Measurements from ENCODE around the gene INAFM2. TPM values are rescaled to one million over a fixed set of nuclear protein-coding genes. Genes with fewer than 3 reads are reported as not detected.

INAFM2 gene
- total RNA-seq, 2 experiments from 2014 or later = 8.8 to 9.4 TPM

- H3K9me3 Mint-ChIP-seq = no peaks in the 10 kb centered on the region
- H3K27me3 Mint-ChIP-seq = no peaks in the 10 kb centered on the region
- no peaks in the 10 kb centered on the region for H3K36me3 Mint-ChIP-seq
- ATAC-seq (ENCODE audit: low read depth) (no peak), DNase-seq (no peak)
- POLR2A ChIA-PET = interaction anchor here (0.7 kb wide), 1 partner anchor 32 kb away, joined by 3 read pairs; no protein-coding TSS in a partner anchor
- H3K27ac Mint-ChIP-seq = no peak overlapping the region
- H3K4me1 Mint-ChIP-seq = peaks cover 3% of the 10 kb centered on the region
- H3K4me3 Mint-ChIP-seq = no peak overlapping the region
These were observed 23.4 kb downstream of the INAFM2 start for GRCh38 chr15:40346579-40347558.

- DNase-seq (no peak), ATAC-seq (ENCODE audit: low read depth) (no peak)
- H3K4me1 Mint-ChIP-seq = peaks cover 3% of the 10 kb centered on the region
- H3K27ac Mint-ChIP-seq = no peak overlapping the region
- H3K27me3 Mint-ChIP-seq = no peaks in the 10 kb centered on the region
- no peaks in the 10 kb centered on the region for H3K36me3 Mint-ChIP-seq
- POLR2A ChIA-PET = no interaction called here
- H3K9me3 Mint-ChIP-seq = no peaks in the 10 kb centered on the region
- no peak overlapping the region for H3K4me3 Mint-ChIP-seq
These were observed 24.3 kb downstream of the INAFM2 start for GRCh38 chr15:40347559-40348473.

- Mint-ChIP-seq H3K4me3 (no peak overlapping the region), H3K27ac (no peak overlapping the region), H3K9me3 (no peaks in the 10 kb centered on the region), H3K4me1 (peaks cover under 1% of the 10 kb centered on the region), H3K27me3 (peaks cover 3% of the 10 kb centered on the region), H3K36me3 (no peaks in the 10 kb centered on the region)
- DNase-seq = no peak
- POLR2A ChIA-PET = no interaction called here
- no peak for ATAC-seq (ENCODE audit: low read depth)
These were observed 25.0 kb downstream of the INAFM2 start for GRCh38 chr15:40348474-40348870.

GRCh38 chr15:40349163-40349562 lies 25.7 kb downstream of the INAFM2 start:
- H3K27me3 Mint-ChIP-seq = peaks cover 7% of the 10 kb centered on the region
- H3K36me3 Mint-ChIP-seq = no peaks in the 10 kb centered on the region
- ATAC-seq (ENCODE audit: low read depth) (no peak), DNase-seq (no peak)
- POLR2A ChIA-PET = no interaction called here
- no peaks in the 10 kb centered on the region for H3K9me3 Mint-ChIP-seq
- H3K27ac Mint-ChIP-seq = no peak overlapping the region
- no peak overlapping the region for H3K4me3 Mint-ChIP-seq
- no peaks in the 10 kb centered on the region for H3K4me1 Mint-ChIP-seq

GRCh38 chr15:40352281-40352901 lies 28.9 kb downstream of the INAFM2 start:
- H3K4me3 Mint-ChIP-seq = no peak overlapping the region
- H3K9me3 Mint-ChIP-seq = no peaks in the 10 kb centered on the region
- H3K4me1 Mint-ChIP-seq = peaks cover 7% of the 10 kb centered on the region
- ATAC-seq (ENCODE audit: low read depth) (no peak), DNase-seq (no peak)
- no peaks in the 10 kb centered on the region for H3K36me3 Mint-ChIP-seq
- H3K27ac Mint-ChIP-seq = no peak overlapping the region
- peaks cover 21% of the 10 kb centered on the region for H3K27me3 Mint-ChIP-seq
- POLR2A ChIA-PET = interaction anchor here (0.6 kb wide), 1 partner anchor 65 kb away, joined by 3 read pairs; no protein-coding TSS in a partner anchor

GRCh38 chr15:40353697-40354096 lies 30.2 kb downstream of the INAFM2 start:
- POLR2A ChIA-PET = no interaction called here
- Mint-ChIP-seq H3K36me3 (no peaks in the 10 kb centered on the region), H3K27me3 (peaks cover 21% of the 10 kb centered on the region), H3K4me1 (peaks cover 10% of the 10 kb centered on the region), H3K4me3 (no peak overlapping the region), H3K27ac (no peak overlapping the region), H3K9me3 (no peaks in the 10 kb centered on the region)
- DNase-seq = no peak
- no peak for ATAC-seq (ENCODE audit: low read depth)

GRCh38 chr15:40354408-40355171 lies 31.1 kb downstream of the INAFM2 start:
- POLR2A ChIA-PET = interaction anchor here (0.7 to 1.1 kb wide), 3 partner anchors 31 to 75 kb away, joined by 3 read pairs; partner anchors contain the start of gene INAFM2
- H3K36me3 Mint-ChIP-seq = no peaks in the 10 kb centered on the region
- peaks cover 21% of the 10 kb centered on the region for H3K27me3 Mint-ChIP-seq
- no peak overlapping the region for H3K4me3 Mint-ChIP-seq
- no peak for DNase-seq
- no peaks in the 10 kb centered on the region for H3K9me3 Mint-ChIP-seq
- H3K4me1 Mint-ChIP-seq = peaks cover 16% of the 10 kb centered on the region
- no peak for ATAC-seq (ENCODE audit: low read depth)
- H3K27ac Mint-ChIP-seq = no peak overlapping the region

- DNase-seq (no peak), ATAC-seq (ENCODE audit: low read depth) (no peak)
- peaks cover 16% of the 10 kb centered on the region for H3K4me1 Mint-ChIP-seq
- H3K27ac Mint-ChIP-seq = no peak overlapping the region
- H3K27me3 Mint-ChIP-seq = peaks cover 21% of the 10 kb centered on the region
- H3K9me3 Mint-ChIP-seq = no peaks in the 10 kb centered on the region
- no peaks in the 10 kb centered on the region for H3K36me3 Mint-ChIP-seq
- POLR2A ChIA-PET = interaction anchor here (1.0 to 1.2 kb wide), 2 partner anchors 11 to 61 kb away, joined by 3 to 6 read pairs; no protein-coding TSS in a partner anchor
- H3K4me3 Mint-ChIP-seq = no peak overlapping the region
These were observed 32.6 kb downstream of the INAFM2 start for GRCh38 chr15:40355976-40356585.

- no peak for ATAC-seq (ENCODE audit: low read depth)
- Mint-ChIP-seq H3K4me3 (peak overlapping the region; percentile 80), H3K4me1 (peaks cover 16% of the 10 kb centered on the region), H3K27me3 (peaks cover 21% of the 10 kb centered on the region), H3K36me3 (no peaks in the 10 kb centered on the region), H3K9me3 (no peaks in the 10 kb centered on the region), H3K27ac (no peak overlapping the region)
- no peak for DNase-seq
- POLR2A ChIA-PET = interaction anchor here (1.2 to 2.2 kb wide), 2 partner anchors 9 to 49 kb away, joined by 6 to 8 read pairs; partner anchors contain the start of gene PLCB2
These were observed 33.8 kb downstream of the INAFM2 start for GRCh38 chr15:40357246-40357645.

GRCh38 chr15:40357723-40358470 lies 34.4 kb downstream of the INAFM2 start, which contains the start of gene DISP2:
TSS of gene DISP2 (plus strand) at chr15:40358219. CDS start at chr15:40358322, 103 bp downstream.
- DNase-seq (peak; percentile 96), ATAC-seq (ENCODE audit: low read depth) (peak; percentile 88)
- H3K36me3 Mint-ChIP-seq = no peaks in the 10 kb centered on the region
- peak within 1 kb of the TSS; percentile 82 for H3K4me3 Mint-ChIP-seq
- peaks cover 16% of the 10 kb centered on the region for H3K4me1 Mint-ChIP-seq
- no peaks in the 10 kb centered on the region for H3K9me3 Mint-ChIP-seq
- H3K27ac Mint-ChIP-seq = peak within 1 kb of the TSS; percentile 43
- POLR2A ChIA-PET = interaction anchor here (0.6 to 2.2 kb wide), 3 partner anchors 25 to 50 kb away, joined by 3 to 8 read pairs (median 3); partner anchors contain the start of genes KNSTRN and PLCB2
- H3K27me3 Mint-ChIP-seq = peaks cover 20% of the 10 kb centered on the region

Measured in activated naive CD8-positive, alpha-beta T cell treated with anti-CD3 and anti-CD28 coated beads, Interleukin-2, amount 10 ng/mL, durations not matched to agents 7 days and 5 days (primary cell).